Cardiac muscle cell (in vitro differentiated cells and primary cell): ENCODE data around the gene ZNF683. TPM values are rescaled to one million over a fixed set of nuclear protein-coding genes. Genes with fewer than 3 reads are reported as not detected.

ENCODE experiments used
- DNase-seq, 2 donors: peaks; one replicate each; pipeline versions ENCODE4 v3.0.0 to v3.0.0-alpha.2; 2010 to 2017; ENCODE audit warnings: low read depth in 1 of 2, low spot score in 1 of 2
- H3K27ac ChIP-seq: fragments of 200-600 bp; sonication (generic); 2 replicates; pipeline ENCODE4 v1.5.1; 2016
- H3K27me3 ChIP-seq: fragments of 200-600 bp; sonication (generic); 2 replicates; pipeline ENCODE4 v1.6.0; 2016; ENCODE audit warnings: control low read depth
- H3K36me3 ChIP-seq: fragments of 200-600 bp; sonication (generic); 2 replicates; pipeline ENCODE4 v1.5.1; 2016; ENCODE audit warnings: control low read depth
- H3K4me1 ChIP-seq: fragments of 200-600 bp; sonication (generic); 2 replicates; pipeline ENCODE4 v1.8.1; 2017; ENCODE audit warnings: low read depth, mild to moderate bottlenecking, mixed run types
- H3K4me3 ChIP-seq: fragments of 200-600 bp; sonication (generic); 2 replicates; pipeline ENCODE4 v1.5.1; 2016; ENCODE audit warnings: mild to moderate bottlenecking
- H3K9me3 ChIP-seq: fragments of 200-600 bp; sonication (generic); 2 replicates; pipeline ENCODE4 v1.5.1; 2017; ENCODE audit warnings: low read depth, mild to moderate bottlenecking, control low read depth
- CTCF ChIP-seq: IDR thresholded peaks from 2 replicates; pipeline ENCODE4 v1.5.1; 2012; ENCODE audit warnings: low read depth, mild to moderate bottlenecking, low read length
- polyA plus RNA-seq: library from polyadenylated mRNA; unstranded; fragments of >200 nt; fragmentation: Nextera tagmentation; extraction: Ambion mirVana; gene quantifications from 2 replicates; pipeline ENCODE4 v1.2.1, GENCODE V29; 2016
- total RNA-seq: library from RNA; depleted of rRNA; stranded (reverse); fragments of >200 nt; gene quantifications from 2 replicates; pipeline ENCODE4 v1.2.3, GENCODE V29; 2016

ZNF683 gene
- total and polyA plus RNA-seq, 2 experiments from 2014 or later: not detected

DNA sequence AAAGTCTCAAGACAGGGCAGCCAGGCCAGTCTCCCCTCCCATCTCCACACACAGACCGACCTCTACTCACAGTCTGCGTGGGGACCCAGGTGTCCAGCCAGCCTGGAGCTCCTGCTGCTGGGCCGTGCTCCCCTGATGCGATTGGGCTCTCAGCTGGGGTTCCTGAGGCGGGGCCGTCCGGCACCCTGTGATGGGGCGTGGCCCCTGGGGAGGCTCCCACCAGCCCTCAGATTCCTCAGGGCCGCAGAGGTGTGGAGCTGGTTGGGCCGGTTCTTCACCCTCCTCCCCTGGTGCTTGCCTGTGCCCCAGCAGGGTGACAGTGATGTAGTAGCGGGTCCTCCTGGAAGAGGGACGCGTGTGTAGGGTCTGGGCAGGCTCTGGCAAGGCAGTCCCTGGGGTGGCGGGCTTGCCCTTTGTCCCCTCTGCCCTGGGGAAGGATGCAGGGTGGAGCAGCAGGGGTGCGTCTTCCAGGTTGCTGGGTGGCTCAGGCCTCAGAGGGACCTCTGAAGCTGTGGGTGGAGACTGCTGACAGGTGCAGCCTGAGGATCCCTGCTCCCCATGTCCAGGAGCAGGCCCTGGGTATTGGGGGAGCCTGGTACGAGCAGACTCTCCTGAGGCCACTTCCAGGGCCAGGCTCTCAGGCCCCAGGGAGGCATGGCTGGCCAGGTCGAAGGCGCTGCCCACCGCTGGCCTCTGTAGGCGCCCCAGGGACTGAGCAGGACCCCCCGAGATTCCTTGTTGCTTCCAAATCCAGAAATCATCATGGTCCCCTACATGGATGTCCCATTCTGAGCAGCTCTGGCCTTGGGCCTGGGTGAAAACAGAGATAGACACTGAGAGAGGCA, 18.4 kb downstream of the ZNF683 start, which contains the start of gene CRYBG2:
CRYBG2 (minus strand) TSS at position 155 of the 845 bp plus-strand sequence. CDS start 7,473 bp downstream, outside the sequence.
- Histone ChIP-seq H3K27ac (no peak within 1 kb of the TSS), H3K4me3 (no peak within 1 kb of the TSS), H3K36me3 (no peaks in the 10 kb centered on the region), H3K27me3 (peaks cover 26% of the 10 kb centered on the region), H3K9me3 (no peaks in the 10 kb centered on the region), H3K4me1 (peaks cover 10% of the 10 kb centered on the region)
- TF ChIP-seq CTCF: no peak
- DNase-seq: no peak

- Histone ChIP-seq H3K4me3 (no peak overlapping the region), H3K36me3 (no peaks in the 10 kb centered on the region), H3K4me1 (peaks cover 10% of the 10 kb centered on the region), H3K27me3 (peaks cover 17% of the 10 kb centered on the region), H3K27ac (no peak overlapping the region), H3K9me3 (no peaks in the 10 kb centered on the region)
- DNase-seq: no peak
- no peak for TF ChIP-seq CTCF
Measured at GRCh38 chr1:26353210-26353859, 19.2 kb downstream of the ZNF683 start.

DNA sequence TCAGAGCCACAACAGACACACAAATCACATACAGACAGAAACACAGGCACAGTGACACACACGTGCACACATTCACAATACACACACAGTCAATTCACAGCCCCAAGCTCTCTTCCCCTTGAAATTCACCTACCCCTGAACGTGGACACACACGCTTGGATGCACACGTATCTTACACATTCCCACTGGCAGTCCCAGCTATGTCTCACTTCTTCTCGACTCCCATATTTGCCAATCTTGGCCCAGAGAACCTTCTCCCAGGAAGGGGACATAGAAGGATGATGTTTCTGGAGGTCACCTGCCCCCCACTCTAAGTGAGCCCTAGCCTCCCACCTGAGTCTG, 20.2 kb downstream of the ZNF683 start:
- Histone ChIP-seq H3K36me3 (no peaks in the 10 kb centered on the region), H3K27me3 (peaks cover 7% of the 10 kb centered on the region), H3K4me3 (no peak overlapping the region), H3K27ac (no peak overlapping the region), H3K4me1 (peaks cover 10% of the 10 kb centered on the region), H3K9me3 (no peaks in the 10 kb centered on the region)
- DNase-seq: no peak
- no peak for TF ChIP-seq CTCF

DNA sequence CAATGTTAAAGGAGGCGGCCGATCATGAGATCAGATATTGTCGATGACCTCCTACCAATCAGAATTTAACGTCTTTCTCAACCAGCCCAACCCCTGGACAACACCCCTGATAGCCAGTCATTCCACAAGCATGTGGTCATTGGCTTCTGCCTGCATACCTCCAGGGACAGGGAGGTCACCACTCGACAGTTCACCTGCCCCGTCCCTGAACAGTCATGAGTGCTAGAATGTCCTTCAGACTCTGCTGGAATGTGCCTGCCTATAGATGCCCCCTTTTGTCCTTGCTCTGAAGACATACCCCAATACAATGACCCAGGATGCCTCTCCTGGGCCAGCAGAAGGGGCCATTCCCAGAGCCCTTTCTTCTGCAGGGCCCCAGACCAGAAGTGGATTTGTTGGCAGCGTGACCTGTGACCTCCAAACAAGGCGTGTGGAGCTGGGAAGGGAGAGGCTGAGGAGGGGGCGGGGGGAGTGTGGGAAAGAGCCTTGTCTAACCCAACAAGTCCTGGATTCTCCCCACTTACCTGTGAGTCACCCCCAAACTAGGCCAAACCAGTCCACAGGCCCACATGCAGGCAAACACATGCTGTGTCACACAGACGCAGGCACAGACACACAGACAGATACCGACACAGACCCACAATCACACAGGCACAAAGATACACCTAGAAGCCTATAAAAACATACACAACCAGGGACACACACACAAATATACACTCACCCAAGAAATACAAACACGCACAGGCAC, 20.8 kb downstream of the ZNF683 start:
- peaks cover 10% of the 10 kb centered on the region for H3K4me1 ChIP-seq
- TF ChIP-seq CTCF: no peak
- H3K36me3 ChIP-seq: no peaks in the 10 kb centered on the region
- H3K4me3 ChIP-seq: no peak overlapping the region
- peaks cover 1% of the 10 kb centered on the region for H3K27me3 ChIP-seq
- no peaks in the 10 kb centered on the region for H3K9me3 ChIP-seq
- no peak for DNase-seq
- H3K27ac ChIP-seq: no peak overlapping the region

GRCh38 chr1:26350701-26351589, 21.6 kb downstream of the ZNF683 start:
- no peak overlapping the region for H3K27ac ChIP-seq
- no peak overlapping the region for H3K4me3 ChIP-seq
- no peaks in the 10 kb centered on the region for H3K36me3 ChIP-seq
- peak in 1 of 2 donors; percentile 30 for DNase-seq
- no peaks in the 10 kb centered on the region for H3K27me3 ChIP-seq
- H3K9me3 ChIP-seq: no peaks in the 10 kb centered on the region
- no peak for TF ChIP-seq CTCF
- H3K4me1 ChIP-seq: peaks cover 10% of the 10 kb centered on the region
